8988T (cell line): Measurements from ENCODE around the gene LRRTM3.

Experiments
- DNase-seq: peaks from one replicate; pipeline ENCODE4 v3.0.0; 2011

Gene LRRTM3

DNA sequence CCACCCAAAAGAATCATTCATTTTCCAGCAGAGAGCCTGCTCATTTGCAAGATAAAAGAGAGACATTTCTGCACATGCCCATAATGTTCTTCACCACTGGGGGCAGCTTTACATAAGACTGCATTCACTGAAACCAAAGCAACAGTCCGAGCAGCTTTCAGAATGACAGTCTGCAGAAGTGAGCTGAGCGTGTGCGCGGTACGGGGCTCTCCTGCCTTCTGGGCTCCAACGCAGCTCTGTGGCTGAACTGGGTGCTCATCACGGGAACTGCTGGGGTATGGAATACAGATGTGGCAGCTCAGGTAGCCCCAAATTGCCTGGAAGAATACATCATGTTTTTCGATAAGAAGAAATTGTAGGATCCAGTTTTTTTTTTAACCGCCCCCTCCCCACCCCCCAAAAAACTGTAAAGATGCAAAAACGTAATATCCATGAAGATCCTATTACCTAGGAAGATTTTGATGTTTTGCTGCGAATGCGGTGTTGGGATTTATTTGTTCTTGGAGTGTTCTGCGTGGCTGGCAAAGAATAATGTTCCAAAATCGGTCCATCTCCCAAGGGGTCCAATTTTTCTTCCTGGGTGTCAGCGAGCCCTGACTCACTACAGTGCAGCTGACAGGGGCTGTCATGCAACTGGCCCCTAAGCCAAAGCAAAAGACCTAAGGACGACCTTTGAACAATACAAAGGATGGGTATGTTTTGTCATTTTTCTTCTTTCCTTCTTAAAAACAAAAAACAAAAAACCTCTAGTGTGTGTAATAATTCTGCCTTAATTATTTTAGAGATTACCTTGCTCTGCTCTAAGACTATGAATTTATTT is at the start of gene LRRTM3:
TSS of gene LRRTM3 (plus strand) at position 141 of the 820 bp plus-strand sequence.
- peak; percentile 37 for DNase-seq

DNA sequence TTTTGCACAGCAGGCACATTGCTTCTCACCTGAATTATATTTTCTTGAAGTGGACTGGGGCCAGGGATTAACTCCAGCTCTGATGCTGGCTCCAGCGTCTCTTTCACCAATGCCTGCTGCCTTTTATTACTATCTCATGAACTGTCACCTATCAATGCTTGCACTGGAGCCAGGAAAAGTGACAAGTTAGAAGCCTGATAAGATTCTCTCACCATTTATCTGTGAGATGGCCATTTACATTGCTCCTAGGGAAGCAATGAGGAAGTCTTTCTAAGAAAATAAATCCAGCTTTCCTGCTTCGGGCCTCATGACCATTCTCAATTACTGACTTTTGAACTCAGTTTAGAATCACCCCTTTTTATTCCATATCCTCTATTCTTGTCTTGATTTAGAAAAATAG is 48.5 kb upstream of the LRRTM3 start:
- no peak for DNase-seq

DNA sequence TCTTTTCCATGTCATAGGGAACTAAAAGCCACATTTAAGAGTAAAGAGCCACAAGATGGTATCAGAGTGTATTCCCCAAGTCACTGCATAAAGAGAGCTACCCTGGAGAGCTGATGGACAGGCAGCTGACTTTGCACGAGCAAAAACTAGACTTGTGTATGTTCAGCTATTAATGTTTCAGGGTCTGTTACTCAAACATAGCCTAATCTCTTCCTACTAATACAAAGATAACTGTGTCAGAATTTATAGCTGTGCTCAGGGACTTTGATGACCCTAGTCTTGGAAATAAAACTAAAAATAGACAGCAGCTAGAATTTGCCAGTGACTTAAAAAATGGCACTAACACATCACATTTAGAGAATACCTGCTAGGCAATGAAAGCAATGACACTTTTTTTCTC is 45.5 kb upstream of the LRRTM3 start:
- DNase-seq: no peak

DNA sequence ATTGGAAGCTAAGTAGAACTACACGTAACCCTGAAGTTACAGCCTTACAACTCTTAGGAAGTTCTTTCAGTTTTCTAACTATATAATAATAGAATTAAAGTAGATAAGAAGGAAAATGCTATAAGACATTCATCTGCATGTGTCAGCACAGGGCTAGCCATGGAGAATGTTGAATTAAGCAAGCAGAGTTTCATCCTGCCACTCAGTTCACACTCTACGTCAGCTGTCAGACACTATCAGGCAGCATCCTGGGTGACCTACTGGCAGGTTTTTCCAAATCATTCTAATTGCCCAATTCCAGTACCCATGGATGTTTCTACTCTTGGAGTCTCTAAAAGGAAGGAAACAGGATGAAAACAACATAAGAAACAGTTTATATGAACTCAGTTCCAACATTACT is 45.0 kb upstream of the LRRTM3 start:
- no peak for DNase-seq

DNA sequence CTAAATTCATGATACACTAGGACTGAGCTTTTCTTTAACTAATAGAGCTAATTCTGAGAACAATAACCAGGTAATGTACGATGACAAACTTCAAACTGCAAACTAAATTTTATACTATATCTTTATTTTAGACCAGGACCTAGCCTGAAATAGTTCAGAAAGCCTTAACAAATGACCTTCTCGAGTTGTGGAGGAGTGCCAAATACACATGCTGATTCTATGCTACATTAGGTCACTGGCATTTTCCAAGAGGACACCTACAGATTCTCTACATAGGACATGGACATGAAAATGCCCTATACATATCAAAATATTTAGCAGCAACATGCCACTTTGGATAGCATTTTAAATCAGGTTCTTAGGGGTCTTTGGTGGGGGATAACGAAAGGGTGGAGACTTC is 44.0 kb upstream of the LRRTM3 start:
- no peak for DNase-seq

DNA sequence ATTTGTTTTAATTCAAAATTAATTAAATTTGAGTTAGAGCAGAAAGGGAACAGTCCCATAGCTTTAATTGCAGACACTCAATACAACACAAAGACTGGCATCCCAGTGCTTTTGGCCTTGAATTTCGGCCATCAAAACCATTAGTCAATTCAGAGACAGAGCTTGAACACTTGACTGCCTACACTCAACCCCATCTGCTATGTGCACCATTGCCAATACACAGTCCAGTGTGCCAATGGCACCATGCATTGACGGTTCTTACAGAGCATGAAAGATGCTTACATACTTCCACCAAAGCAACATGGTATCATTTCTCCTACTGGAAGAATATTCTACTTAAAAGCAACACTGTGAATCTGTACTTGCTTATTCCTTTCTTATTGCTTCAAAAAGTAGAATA is 43.6 kb upstream of the LRRTM3 start:
- no peak for DNase-seq

DNA sequence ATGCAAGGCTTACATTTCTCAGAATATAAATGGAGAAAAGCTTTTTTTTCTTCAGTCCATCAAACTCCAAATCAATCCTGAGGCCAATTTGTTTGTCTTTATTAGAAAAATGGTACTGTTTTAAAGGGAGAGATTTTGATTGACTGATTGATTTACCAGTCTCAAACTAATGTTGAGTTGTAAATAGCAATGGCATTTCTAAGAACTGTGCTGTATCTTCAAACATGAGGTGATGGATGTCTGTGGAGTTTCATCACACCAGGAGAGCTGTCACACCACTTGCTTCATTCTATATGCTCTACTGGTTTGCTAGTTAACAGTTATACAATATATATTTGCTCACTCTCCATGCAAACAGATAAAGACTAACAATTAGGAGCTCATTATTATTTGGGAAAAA is 39.0 kb upstream of the LRRTM3 start:
- no peak for DNase-seq

DNA sequence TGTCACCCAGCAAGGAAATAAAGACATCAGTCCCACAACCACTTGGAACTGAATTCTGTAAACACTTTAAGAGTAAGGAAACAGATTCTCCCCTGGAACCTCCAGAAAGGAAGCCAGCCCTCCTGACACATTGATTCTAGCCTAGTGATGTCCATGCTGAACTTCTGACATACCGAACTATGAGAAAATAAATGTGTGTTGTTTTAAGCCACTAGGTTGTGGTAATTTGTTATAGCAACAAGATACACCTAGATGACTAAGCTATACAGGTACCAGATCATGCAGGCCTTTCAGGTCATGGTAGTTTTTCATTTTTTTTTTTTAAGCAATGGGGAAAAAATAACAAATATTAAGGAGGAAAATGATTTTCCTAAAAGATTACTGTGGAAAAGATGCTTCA is 37.6 kb upstream of the LRRTM3 start:
- DNase-seq: no peak

DNA sequence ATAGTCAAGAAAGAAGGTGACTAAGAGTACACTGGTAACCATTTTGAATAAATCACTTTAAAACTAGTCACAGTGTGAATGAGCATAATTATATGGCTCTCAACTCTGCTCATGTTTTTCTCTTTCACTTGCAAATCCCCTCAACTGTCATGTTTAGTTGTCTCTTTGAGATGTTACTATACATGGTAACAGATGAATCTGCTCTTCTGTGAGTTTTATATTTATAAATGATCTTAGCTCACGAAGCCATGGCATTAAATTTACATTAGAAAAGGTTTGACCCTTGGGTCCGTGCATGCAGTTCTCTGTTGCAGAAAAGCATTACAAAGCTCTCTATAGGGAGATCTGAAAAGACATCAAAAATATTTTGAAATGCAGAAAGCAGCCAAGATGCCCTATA is 33.0 kb upstream of the LRRTM3 start:
- DNase-seq: no peak

DNA sequence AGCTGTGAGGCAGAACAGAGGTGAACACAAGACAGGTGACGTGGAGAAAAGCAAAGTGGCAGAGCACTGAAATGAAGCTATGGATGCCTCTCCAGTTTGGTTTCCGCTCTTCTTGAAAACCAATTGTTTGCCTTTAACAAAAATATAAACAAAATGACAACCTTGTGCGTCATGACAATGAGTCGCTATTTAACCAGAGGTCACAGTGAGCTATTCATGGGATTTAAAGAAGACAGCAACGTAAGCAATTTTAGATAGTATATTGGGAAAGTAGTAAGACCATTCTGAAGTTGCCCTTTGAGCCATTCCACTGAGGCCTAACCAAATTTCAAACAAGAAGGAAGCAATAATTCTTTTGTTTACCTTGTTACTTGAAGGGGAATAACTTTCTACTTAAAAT is 15.2 kb upstream of the LRRTM3 start:
- DNase-seq: no peak

DNA sequence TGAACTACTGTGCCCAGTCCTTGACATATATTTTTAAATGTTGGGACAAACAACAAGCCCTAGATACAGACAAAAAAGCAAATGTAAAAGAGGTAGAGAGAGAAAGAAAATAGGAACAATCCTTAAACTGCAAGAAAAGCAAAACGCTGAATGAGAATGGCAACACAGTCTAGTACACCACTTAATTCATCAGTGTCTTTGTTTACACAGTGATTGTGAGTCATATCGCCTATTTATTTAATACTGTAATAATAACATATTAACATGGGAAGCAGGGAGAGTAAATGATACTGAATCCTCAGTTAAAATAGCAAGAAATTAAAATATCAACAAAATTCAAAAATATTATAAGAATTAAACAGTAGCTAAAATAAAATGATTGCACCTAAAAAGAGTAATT is 9.8 kb upstream of the LRRTM3 start:
- DNase-seq: no peak

DNA sequence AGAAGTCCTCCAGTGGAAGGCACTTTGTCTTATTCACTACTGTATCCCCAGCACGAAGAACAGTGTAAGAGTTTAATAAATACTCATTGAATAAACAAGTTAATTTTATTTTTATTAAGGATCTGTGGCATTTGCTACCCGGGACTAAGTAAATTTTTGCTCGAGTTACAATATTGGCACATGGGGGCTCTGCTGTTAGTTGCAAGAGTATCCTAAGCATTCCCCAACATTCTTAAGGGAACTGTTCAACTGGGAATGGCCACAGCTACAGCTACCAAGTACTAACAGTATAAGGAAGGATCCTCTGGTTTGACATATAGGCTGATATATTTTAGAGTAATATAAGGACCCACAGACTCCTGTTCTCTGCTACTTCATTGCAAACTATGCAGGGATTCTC is 8.7 kb upstream of the LRRTM3 start:
- DNase-seq: no peak

DNA sequence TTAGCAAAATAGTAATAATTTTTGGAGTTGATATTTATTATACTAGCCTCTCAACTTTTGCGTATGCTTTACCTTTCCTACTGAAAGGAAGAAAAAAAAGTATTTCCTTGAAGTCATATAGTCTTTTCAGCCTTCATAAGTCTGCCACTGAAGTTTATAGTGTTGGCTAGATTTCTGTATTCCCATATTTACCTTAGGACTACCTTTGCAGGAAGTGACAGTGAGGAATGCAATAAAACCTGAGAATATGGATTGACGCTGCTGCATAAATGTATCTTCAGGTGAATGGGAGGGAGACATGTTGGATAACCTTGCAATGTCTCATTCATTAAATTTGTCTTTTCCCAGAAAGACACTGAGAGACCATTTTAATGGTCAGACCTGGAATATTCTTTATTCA is 6.6 kb upstream of the LRRTM3 start:
- DNase-seq: no peak

DNA sequence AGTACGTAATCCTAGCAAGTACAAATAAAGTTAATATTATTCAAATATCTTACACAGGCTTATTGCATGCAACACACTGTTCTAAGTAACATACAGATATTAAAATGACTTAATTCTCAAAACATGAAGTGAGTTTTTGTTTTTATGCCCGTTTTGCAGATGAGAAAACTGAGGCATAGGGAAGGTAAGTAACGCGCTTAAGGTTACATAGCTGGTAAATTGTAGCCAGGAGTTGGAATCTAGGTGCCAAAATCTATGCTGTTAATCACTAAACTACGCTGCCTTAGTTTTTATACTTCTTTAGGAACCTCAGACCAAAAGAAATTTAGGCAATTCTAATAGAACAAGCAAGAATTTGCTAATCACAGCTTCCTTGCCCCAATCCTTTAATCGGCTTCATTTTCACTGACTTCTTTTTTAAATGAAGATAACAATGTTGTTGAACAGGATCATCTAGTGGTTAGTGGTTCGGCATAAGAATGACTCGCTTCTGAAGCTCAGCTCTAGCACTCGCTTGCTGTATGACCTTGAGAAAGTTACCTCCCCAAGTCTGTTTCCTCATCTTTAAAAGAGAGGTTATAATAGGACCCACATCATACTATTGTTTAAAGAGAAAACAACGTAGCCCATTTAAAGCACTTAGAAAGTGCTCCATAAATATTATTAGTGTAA is 1.0 kb upstream of the LRRTM3 start:
- no peak for DNase-seq

DNA sequence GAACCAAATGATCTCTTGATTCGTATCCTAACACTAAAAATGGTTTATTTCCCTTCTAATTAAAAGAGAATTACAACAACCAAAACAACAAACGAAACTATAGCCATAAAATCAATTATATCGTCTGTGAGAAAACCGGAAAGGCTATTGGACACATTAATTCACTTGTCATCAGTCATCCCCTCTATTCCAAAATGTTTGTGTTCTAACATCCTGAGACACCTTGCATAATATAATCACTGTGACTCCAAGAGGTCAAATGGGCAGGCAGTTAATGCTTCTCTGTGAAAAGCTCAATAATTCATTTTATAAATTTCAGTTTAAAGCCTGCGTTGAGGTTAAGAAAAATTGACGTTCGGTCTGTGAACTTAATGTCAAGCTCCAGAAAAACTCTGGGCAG is 463 bp upstream of the LRRTM3 start:
- no peak for DNase-seq

DNA sequence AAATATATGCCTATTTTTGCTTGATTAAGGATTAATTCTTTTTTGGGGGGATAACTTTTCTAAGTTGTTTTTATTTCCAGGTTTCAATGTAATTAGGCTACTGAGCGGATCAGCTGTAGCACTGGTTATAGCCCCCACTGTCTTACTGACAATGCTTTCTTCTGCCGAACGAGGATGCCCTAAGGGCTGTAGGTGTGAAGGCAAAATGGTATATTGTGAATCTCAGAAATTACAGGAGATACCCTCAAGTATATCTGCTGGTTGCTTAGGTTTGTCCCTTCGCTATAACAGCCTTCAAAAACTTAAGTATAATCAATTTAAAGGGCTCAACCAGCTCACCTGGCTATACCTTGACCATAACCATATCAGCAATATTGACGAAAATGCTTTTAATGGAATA is 1.0 kb downstream of the LRRTM3 start:
- no peak for DNase-seq

DNA sequence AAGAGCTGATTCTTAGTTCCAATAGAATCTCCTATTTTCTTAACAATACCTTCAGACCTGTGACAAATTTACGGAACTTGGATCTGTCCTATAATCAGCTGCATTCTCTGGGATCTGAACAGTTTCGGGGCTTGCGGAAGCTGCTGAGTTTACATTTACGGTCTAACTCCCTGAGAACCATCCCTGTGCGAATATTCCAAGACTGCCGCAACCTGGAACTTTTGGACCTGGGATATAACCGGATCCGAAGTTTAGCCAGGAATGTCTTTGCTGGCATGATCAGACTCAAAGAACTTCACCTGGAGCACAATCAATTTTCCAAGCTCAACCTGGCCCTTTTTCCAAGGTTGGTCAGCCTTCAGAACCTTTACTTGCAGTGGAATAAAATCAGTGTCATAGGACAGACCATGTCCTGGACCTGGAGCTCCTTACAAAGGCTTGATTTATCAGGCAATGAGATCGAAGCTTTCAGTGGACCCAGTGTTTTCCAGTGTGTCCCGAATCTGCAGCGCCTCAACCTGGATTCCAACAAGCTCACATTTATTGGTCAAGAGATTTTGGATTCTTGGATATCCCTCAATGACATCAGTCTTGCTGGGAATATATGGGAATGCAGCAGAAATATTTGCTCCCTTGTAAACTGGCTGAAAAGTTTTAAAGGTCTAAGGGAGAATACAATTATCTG is 1.6 kb downstream of the LRRTM3 start:
- DNase-seq: no peak

DNA sequence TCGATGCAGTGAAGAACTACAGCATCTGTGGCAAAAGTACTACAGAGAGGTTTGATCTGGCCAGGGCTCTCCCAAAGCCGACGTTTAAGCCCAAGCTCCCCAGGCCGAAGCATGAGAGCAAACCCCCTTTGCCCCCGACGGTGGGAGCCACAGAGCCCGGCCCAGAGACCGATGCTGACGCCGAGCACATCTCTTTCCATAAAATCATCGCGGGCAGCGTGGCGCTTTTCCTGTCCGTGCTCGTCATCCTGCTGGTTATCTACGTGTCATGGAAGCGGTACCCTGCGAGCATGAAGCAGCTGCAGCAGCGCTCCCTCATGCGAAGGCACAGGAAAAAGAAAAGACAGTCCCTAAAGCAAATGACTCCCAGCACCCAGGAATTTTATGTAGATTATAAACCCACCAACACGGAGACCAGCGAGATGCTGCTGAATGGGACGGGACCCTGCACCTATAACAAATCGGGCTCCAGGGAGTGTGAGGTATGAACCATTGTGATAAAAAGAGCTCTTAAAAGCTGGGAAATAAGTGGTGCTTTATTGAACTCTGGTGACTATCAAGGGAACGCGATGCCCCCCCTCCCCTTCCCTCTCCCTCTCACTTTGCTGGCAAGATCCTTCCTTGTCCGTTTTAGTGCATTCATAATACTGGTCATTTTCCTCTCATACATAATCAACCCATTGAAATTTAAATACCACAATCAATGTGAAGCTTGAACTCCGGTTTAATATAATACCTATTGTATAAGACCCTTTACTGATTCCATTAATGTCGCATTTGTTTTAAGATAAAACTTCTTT is 2.3 kb downstream of the LRRTM3 start:
- no peak for DNase-seq

DNA sequence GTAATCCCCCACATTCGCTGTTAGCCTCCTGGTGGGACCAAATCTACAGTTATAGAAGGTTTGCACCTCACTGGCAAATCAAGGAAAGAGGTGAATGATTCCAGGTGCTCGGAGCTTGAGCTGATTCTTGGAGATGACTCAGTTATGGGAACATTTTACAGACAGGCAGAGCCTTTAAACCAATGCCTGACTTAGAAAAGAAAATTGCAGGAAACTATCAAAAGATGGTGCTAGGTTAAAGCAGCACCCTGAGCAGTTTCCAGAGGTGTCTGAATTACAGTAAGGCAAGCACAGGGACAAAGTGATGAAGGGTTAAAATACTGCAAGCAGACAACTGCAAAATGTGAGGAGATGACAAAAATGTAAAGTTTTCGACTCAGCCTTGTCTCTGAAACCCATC is 2.9 kb downstream of the LRRTM3 start:
- DNase-seq: no peak

DNA sequence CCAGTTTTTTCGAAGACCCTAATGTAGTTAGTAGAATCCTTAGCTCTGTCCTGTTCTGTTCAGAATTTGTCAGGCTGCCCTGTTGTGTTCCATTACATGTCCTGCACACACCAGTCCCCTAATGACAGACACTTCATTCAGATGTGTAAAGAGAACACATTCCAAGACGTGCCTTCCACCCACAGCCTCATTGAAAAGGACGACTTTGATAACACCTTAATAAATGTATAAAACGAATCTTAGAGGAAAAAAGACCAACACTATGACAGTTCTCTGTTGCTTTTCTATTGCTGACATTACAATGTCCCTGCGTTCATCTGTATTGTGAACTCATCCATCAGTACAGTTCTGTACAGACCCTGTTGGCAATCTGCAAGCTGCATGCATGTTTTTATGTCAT is 3.5 kb downstream of the LRRTM3 start:
- no peak for DNase-seq

DNA sequence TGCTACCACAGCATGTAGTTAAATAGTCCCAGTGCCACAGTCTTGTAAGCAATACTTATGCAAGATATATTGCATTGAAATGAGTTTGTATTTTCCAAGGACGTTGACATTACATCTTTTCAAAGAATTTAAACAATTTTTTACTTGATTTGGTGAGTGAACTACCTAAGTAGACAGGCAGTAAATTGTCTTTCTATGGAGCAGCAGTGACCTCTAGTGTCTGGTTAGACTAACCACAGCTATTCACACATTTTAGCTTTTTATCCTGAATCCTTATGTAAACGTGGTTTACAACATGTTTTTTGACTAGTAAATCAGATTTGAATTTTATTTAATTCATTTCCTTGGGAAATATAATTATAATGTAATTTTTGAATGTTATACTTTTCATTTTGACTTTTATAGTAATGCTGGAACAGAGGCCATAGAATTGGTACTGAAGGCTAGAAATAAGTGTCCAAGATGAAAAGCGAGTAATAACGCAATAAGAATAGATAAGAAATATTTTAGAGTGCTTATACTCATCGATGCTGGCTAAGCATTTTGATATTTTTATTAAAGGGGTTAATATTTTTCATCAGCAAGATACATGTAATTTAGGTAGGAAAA is 5.6 kb downstream of the LRRTM3 start:
- no peak for DNase-seq

DNA sequence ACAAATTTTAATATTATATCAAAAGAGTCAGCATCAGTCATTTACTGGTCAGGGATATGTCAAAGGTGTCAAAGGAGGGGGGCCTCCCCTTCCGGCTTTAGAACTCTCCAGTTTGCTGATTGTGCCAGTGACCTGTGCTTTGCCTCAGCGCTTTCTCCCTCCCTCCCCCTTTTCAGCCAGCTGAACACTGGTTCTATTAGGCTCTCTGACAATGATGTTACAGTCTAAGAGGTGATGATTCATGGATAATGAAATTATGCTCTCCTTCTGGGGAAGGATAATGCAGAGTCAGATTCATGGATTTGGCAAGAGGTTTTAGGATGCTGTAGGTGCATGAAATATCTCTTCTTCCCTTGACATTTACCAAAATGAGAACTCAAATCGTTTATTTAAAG is 6.1 kb downstream of the LRRTM3 start:
- DNase-seq: no peak

DNA sequence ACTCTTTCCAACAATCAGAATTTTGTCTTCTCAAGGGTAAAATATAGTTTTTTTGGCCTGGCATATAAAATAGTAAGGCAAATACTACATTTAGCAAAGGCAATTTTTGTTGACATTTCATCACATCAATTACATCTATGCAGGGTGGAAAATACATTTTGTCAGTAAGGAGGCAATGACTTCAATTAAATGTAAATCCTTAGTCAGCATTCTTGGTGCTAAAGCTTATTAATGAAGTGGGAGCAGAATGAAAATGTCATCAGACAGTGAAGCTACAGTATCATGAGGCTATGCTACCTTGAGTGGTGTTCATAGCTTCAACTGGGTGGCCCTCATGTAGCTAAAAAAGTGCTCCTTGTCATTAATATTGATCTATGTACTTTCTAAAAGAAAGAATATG is 8.9 kb downstream of the LRRTM3 start:
- DNase-seq: no peak
